22Rv1 (cell line): ENCODE results near the gene INA.
A peak's percentile ranks its signal among the peaks of the same experiment; 100 is the strongest.

Experiments used
- H3K27ac ChIP-seq: fragments of 450-650 bp; 2 replicates; pipeline ENCODE4 v1.5.1; 2017
- ZFX ChIP-seq: fragments of 450-650 bp; IDR thresholded peaks from 2 replicates; pipeline ENCODE4 v1.6.1; 2017; ENCODE audit warnings: antibody characterized with exemption, borderline replicate concordance
- TF ChIP-seq, protein P1 (sequence below): fragments of 450-650 bp; IDR thresholded peaks from 2 replicates; pipeline ENCODE4 v1.5.1; 2017; ENCODE audit warnings: mild to moderate bottlenecking

Gene INA

GRCh38 chr10:103316087-103316486 lies 39.1 kb downstream of the INA start:
- no peak overlapping the region for H3K27ac ChIP-seq
- TF ChIP-seq, protein P1, sequence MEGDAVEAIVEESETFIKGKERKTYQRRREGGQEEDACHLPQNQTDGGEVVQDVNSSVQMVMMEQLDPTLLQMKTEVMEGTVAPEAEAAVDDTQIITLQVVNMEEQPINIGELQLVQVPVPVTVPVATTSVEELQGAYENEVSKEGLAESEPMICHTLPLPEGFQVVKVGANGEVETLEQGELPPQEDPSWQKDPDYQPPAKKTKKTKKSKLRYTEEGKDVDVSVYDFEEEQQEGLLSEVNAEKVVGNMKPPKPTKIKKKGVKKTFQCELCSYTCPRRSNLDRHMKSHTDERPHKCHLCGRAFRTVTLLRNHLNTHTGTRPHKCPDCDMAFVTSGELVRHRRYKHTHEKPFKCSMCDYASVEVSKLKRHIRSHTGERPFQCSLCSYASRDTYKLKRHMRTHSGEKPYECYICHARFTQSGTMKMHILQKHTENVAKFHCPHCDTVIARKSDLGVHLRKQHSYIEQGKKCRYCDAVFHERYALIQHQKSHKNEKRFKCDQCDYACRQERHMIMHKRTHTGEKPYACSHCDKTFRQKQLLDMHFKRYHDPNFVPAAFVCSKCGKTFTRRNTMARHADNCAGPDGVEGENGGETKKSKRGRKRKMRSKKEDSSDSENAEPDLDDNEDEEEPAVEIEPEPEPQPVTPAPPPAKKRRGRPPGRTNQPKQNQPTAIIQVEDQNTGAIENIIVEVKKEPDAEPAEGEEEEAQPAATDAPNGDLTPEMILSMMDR, result no peak
- TF ChIP-seq ZFX, result no peak

DNA sequence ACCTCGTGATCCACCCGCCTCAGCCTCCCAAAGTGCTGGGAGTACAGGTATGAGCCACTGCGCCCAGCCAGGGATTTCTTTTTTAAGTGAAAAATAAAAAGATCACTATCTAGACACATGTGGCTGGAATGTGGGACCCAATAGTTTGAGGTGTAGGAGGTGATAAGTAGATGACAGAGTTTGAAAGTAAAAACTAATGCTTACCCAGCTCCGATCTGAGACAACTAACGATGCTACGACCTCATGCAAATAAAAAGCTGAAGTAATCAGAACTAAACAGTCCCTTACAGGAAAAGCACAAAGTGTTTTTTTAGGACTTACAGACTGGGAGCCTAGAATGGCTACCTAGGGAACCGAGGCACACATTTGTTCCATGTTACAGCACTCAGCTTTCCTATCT lies 51.0 kb downstream of the INA start:
- no peak for TF ChIP-seq ZFX
- TF ChIP-seq, protein P1, result no peak
- H3K27ac ChIP-seq, result no peak overlapping the region

DNA sequence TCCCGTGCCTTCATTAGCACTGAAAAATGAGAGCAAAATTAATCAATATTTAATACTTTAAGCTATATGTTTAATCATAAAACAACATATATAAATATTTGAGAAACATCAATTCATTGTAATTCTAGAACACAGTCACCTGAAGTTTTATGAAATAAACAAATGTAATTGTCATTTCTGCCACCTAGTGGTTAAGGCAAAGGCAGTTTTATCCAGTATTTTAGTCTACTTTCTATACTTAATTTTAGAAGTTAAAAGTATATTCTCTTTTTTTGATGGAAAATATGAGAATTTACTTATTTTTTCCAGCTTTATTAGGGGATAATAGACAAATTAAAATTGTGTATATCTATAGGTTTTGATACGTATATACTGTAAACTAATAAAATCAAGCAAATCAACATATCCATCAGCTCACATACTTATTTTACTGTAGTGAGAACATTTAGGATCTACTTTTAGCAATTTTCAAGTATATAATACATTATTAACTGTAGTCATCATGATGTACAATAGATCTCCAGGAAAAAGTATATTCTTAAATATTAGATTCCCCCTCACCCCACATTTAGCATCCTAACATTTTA lies 57.1 kb downstream of the INA start:
- no peak for TF ChIP-seq ZFX
- TF ChIP-seq, protein P1, result peak; percentile 80
- H3K27ac ChIP-seq, result no peak overlapping the region

DNA sequence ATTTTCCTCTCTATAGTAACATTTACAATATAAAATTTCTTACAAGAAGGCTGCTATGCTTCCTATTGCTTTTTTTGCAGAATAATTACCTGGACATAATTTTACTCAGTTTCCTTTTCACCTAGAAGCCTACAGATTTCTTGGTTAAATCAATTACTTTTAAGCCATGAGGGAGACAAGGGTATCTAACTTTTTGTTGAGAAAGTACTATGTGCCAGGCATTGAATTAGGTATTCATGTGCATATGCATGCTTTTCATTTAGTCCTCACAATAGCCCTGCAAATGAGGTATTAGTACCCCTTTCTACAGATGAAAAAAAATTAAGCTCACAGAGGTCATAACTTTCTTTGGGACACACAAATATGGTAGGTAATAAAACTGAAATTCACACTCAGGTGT lies 57.6 kb downstream of the INA start:
- no peak overlapping the region for H3K27ac ChIP-seq
- TF ChIP-seq, protein P1, result no peak

GRCh38 chr10:103336370-103336769 lies 59.4 kb downstream of the INA start:
- TF ChIP-seq, protein P1, result no peak
- no peak for TF ChIP-seq ZFX
- H3K27ac ChIP-seq, result no peak overlapping the region
